ENCODE measurements around the gene NCCRP1. TPM values are rescaled to one million over a fixed set of nuclear protein-coding genes. Genes with fewer than 3 reads are reported as not detected.

The NCCRP1 gene
- total RNA-seq, 2 experiments from 2014 or later, result not detected

DNA sequence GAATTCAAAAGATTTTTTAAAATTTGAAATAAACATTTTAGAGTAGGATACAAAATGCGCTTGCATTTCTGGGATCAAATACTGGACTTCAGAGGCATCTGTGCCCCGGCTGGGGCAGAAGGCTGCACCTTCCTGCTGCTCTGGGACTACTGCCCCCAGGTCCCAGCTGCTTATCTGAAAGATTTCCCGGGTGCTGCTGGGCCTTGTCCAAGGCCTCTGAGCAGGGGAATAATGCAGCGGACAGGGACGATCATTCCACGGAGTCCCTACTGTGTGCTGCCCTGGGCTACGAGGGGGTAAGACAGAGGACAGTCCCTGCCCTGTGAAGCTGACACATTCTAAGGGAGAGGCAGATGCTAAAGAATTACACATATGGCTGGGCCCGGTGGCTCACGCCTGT is 33.1 kb upstream of the NCCRP1 start:
- intact Hi-C loops (cut with micrococcal nuclease; ENCODE audit: unreplicated experiment), result no loop called here
- no peak overlapping the region for H2AFZ ChIP-seq (ENCODE audit: low read length)
- H3K9me2 ChIP-seq (ENCODE audit: insufficient read depth, low read length), result no peaks in the 10 kb centered on the region
- DNase-seq (ENCODE audit: low spot score), result no peak
- no peak overlapping the region for H3K27ac ChIP-seq (ENCODE audit: low read depth, low read length, poor library complexity, severe bottlenecking)
- H3K79me2 ChIP-seq (ENCODE audit: insufficient read depth, low read depth, low read length), result no peaks in the 10 kb centered on the region
- no peak for TF ChIP-seq EZH2phosphoT487 (IDR thresholded peaks at IDR 0.05; ENCODE audit: borderline replicate concordance, low read depth, low read length)
- TF ChIP-seq, protein P1, sequence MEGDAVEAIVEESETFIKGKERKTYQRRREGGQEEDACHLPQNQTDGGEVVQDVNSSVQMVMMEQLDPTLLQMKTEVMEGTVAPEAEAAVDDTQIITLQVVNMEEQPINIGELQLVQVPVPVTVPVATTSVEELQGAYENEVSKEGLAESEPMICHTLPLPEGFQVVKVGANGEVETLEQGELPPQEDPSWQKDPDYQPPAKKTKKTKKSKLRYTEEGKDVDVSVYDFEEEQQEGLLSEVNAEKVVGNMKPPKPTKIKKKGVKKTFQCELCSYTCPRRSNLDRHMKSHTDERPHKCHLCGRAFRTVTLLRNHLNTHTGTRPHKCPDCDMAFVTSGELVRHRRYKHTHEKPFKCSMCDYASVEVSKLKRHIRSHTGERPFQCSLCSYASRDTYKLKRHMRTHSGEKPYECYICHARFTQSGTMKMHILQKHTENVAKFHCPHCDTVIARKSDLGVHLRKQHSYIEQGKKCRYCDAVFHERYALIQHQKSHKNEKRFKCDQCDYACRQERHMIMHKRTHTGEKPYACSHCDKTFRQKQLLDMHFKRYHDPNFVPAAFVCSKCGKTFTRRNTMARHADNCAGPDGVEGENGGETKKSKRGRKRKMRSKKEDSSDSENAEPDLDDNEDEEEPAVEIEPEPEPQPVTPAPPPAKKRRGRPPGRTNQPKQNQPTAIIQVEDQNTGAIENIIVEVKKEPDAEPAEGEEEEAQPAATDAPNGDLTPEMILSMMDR (conservative IDR thresholded peaks at IDR 0.05; ENCODE audit: low read length), result no peak
- no TSS peak for BruUV-seq (replicated peaks)
- H3K4me1 ChIP-seq (ENCODE audit: insufficient read depth, low read length, poor library complexity, severe bottlenecking), result no peaks in the 10 kb centered on the region
- H3K4me2 ChIP-seq (ENCODE audit: low read length), result no peak overlapping the region
- no peak overlapping the region for H3K4me3 ChIP-seq (ENCODE audit: low read depth, low read length, poor library complexity, severe bottlenecking)
- H3K9me3 ChIP-seq (ENCODE audit: low read length), result no peaks in the 10 kb centered on the region
- ChIA-PET POLR2A (no interaction called here), CTCF (ENCODE audit: unreplicated experiment) (no interaction called here)
- H3K36me3 ChIP-seq (ENCODE audit: insufficient read depth, low read length), result no peaks in the 10 kb centered on the region
- H4K20me1 ChIP-seq (ENCODE audit: insufficient read depth, low read length), result no peaks in the 10 kb centered on the region

DNA sequence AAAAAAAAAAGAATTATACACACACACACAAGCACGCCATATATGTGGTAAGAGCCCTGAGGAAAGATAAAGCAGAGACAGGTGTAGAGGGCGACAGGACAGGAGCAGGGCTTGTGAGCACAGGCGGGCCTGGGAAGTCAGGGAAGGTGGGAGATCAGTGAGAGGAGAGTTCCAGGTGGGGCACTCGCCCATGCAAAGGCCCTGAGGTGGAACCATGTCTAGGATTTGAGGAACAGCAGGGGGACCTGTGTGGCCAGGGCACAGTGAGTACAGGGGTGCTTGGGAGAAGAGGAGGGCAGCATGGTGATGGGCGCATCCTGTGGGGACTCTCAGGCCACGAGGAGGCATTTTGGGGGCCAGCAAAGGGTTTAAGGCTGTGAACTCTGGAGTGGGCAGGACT is 32.5 kb upstream of the NCCRP1 start:
- no peak overlapping the region for H3K4me2 ChIP-seq (ENCODE audit: low read length)
- H3K9me3 ChIP-seq (ENCODE audit: low read length), result no peaks in the 10 kb centered on the region
- no peaks in the 10 kb centered on the region for H3K36me3 ChIP-seq (ENCODE audit: insufficient read depth, low read length)
- TF ChIP-seq EZH2phosphoT487 (IDR thresholded peaks at IDR 0.05; ENCODE audit: borderline replicate concordance, low read depth, low read length), result no peak
- TF ChIP-seq, protein P1 (conservative IDR thresholded peaks at IDR 0.05; ENCODE audit: low read length), result no peak
- BruUV-seq (replicated peaks), result no TSS peak
- DNase-seq (ENCODE audit: low spot score), result no peak
- no peak overlapping the region for H3K27ac ChIP-seq (ENCODE audit: low read depth, low read length, poor library complexity, severe bottlenecking)
- ChIA-PET CTCF (ENCODE audit: unreplicated experiment) (no interaction called here), POLR2A (no interaction called here)
- H3K4me1 ChIP-seq (ENCODE audit: insufficient read depth, low read length, poor library complexity, severe bottlenecking), result no peaks in the 10 kb centered on the region
- no peak overlapping the region for H3K4me3 ChIP-seq (ENCODE audit: low read depth, low read length, poor library complexity, severe bottlenecking)
- intact Hi-C loops (cut with micrococcal nuclease; ENCODE audit: unreplicated experiment), result no loop called here
- no peaks in the 10 kb centered on the region for H4K20me1 ChIP-seq (ENCODE audit: insufficient read depth, low read length)
- no peaks in the 10 kb centered on the region for H3K9me2 ChIP-seq (ENCODE audit: insufficient read depth, low read length)
- no peak overlapping the region for H2AFZ ChIP-seq (ENCODE audit: low read length)
- H3K79me2 ChIP-seq (ENCODE audit: insufficient read depth, low read depth, low read length), result no peaks in the 10 kb centered on the region

DNA sequence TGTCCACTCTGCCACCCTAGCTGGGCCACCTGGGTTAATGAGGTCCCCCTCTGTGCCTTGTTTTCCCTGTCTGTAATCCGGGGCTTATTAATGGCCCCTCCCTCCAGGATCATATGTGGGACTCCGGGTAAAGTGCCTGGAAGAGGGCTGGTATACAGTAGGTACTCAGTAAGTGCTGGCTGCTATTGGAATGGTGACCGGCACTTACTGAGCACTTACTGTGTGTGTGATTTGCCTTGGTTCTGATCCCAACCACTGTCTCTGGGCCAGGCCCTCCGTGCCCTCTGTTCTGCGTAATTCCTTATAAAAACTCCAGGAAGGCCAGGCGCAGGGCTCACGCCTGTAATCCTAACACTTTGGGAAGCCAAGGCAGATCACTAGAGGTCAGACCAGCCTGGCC is 30.9 kb upstream of the NCCRP1 start:
- H4K20me1 ChIP-seq (ENCODE audit: insufficient read depth, low read length), result no peaks in the 10 kb centered on the region
- TF ChIP-seq EZH2phosphoT487 (IDR thresholded peaks at IDR 0.05; ENCODE audit: borderline replicate concordance, low read depth, low read length), result no peak
- TF ChIP-seq, protein P1 (conservative IDR thresholded peaks at IDR 0.05; ENCODE audit: low read length), result no peak
- intact Hi-C loops (cut with micrococcal nuclease; ENCODE audit: unreplicated experiment), result no loop called here
- H3K9me3 ChIP-seq (ENCODE audit: low read length), result no peaks in the 10 kb centered on the region
- H3K27ac ChIP-seq (ENCODE audit: low read depth, low read length, poor library complexity, severe bottlenecking), result no peak overlapping the region
- H3K9me2 ChIP-seq (ENCODE audit: insufficient read depth, low read length), result no peaks in the 10 kb centered on the region
- H3K36me3 ChIP-seq (ENCODE audit: insufficient read depth, low read length), result no peaks in the 10 kb centered on the region
- no peaks in the 10 kb centered on the region for H3K4me1 ChIP-seq (ENCODE audit: insufficient read depth, low read length, poor library complexity, severe bottlenecking)
- no peak overlapping the region for H3K4me3 ChIP-seq (ENCODE audit: low read depth, low read length, poor library complexity, severe bottlenecking)
- DNase-seq (ENCODE audit: low spot score), result no peak
- H2AFZ ChIP-seq (ENCODE audit: low read length), result no peak overlapping the region
- H3K79me2 ChIP-seq (ENCODE audit: insufficient read depth, low read depth, low read length), result no peaks in the 10 kb centered on the region
- ChIA-PET CTCF (ENCODE audit: unreplicated experiment) (no interaction called here), POLR2A (no interaction called here)
- no peak overlapping the region for H3K4me2 ChIP-seq (ENCODE audit: low read length)
- no TSS peak for BruUV-seq (replicated peaks)
